Osteoblast (primary cell): Measurements from ENCODE around the gene CDK4. TPM values are rescaled to one million over a fixed set of nuclear protein-coding genes. Genes with fewer than 3 reads are reported as not detected.
"Not testable (repeated sequence)": the region's sequence is repeated elsewhere in the genome, so short reads cannot be mapped to it uniquely, and the experiment has no call there.

Experiments
- DNase-seq: peaks from one replicate; pipeline ENCODE4 v3.0.0; 2011; ENCODE audit warnings: low spot score, mixed read lengths; ENCODE audit not compliant: insufficient read length; ENCODE audit errors: missing footprints
- H2AFZ ChIP-seq: 2 replicates; pipeline ENCODE4 v1.6.0; 2011; ENCODE audit warnings: mild to moderate bottlenecking, low read length
- H3K27ac ChIP-seq: 2 replicates; pipeline ENCODE4 v1.5.1; 2011; ENCODE audit warnings: mild to moderate bottlenecking, low read depth, low read length, moderate library complexity
- H3K27me3 ChIP-seq: 2 replicates; pipeline ENCODE4 v1.6.0; 2012; ENCODE audit warnings: mild to moderate bottlenecking, control low read depth, inconsistent platforms, low read length, moderate library complexity; ENCODE audit not compliant: insufficient read depth
- H3K36me3 ChIP-seq: 2 replicates; pipeline ENCODE4 v1.5.1; 2011; ENCODE audit warnings: mild to moderate bottlenecking, low read length, control low read depth, moderate library complexity; ENCODE audit not compliant: insufficient read depth
- H3K4me1 ChIP-seq: 2 replicates; pipeline ENCODE4 v1.5.1; 2011; ENCODE audit warnings: mild to moderate bottlenecking, low read length, control low read depth, moderate library complexity; ENCODE audit not compliant: insufficient read depth
- H3K4me2 ChIP-seq: 2 replicates; pipeline ENCODE4 v1.6.0; 2011; ENCODE audit warnings: mild to moderate bottlenecking, low read length; ENCODE audit not compliant: insufficient read depth
- H3K4me3 ChIP-seq: fragments of 200-600 bp; sonication (generic); 3 replicates; pipeline ENCODE4 v1.5.1; 2012; ENCODE audit warnings: mild to moderate bottlenecking, low read length, inconsistent platforms; ENCODE audit not compliant: insufficient read depth
- H3K79me2 ChIP-seq: 2 replicates; pipeline ENCODE4 v1.6.0; 2012; ENCODE audit warnings: mild to moderate bottlenecking, low read length, control low read depth, inconsistent platforms; ENCODE audit not compliant: insufficient read depth
- H3K9me3 ChIP-seq: 2 replicates; pipeline ENCODE4 v1.5.1; 2011; ENCODE audit warnings: low read depth, low read length, control low read depth
- H4K20me1 ChIP-seq: 2 replicates; pipeline ENCODE4 v1.6.0; 2012; ENCODE audit warnings: mild to moderate bottlenecking, low read length, control low read depth; ENCODE audit not compliant: insufficient read depth
- total RNA-seq: library from RNA; depleted of rRNA; stranded (reverse); fragments of >200 nt; gene quantifications from 2 replicates; pipeline ENCODE4 v1.2.3, GENCODE V29; 2012
- TF ChIP-seq, protein P1 (sequence below): IDR thresholded peaks from 2 replicates; pipeline ENCODE4 v1.5.1; 2011; ENCODE audit warnings: mild to moderate bottlenecking, low read depth, low read length, moderate library complexity; ENCODE audit errors: extremely low read depth

The CDK4 gene
- total RNA-seq, 1 donor, result 293 TPM

DNA sequence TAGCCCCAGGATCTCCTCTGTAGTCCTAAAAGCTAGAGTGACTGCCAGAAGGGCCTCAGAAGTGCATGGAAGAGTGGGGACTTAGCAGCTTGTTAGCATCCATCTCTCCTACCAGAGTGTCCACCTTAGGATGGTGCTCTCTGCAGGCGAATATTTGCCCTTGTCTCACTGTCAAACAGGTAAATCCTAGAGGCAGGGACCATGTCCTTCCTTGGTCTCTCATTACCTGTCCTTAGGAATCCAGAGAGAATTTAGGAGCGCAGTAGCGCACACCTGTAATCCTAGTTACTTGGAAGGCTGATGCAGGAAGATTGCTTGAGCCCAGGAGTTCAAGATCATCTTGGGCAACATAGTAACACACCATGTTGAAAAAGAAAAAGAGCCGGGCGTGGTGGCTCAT lies 35.0 kb downstream of the CDK4 start:
- no peak overlapping the region for H3K27ac ChIP-seq
- H4K20me1 ChIP-seq, result no peaks in the 10 kb centered on the region
- H2AFZ ChIP-seq, result no peak overlapping the region
- H3K27me3 ChIP-seq, result no peaks in the 10 kb centered on the region
- TF ChIP-seq, protein P1, sequence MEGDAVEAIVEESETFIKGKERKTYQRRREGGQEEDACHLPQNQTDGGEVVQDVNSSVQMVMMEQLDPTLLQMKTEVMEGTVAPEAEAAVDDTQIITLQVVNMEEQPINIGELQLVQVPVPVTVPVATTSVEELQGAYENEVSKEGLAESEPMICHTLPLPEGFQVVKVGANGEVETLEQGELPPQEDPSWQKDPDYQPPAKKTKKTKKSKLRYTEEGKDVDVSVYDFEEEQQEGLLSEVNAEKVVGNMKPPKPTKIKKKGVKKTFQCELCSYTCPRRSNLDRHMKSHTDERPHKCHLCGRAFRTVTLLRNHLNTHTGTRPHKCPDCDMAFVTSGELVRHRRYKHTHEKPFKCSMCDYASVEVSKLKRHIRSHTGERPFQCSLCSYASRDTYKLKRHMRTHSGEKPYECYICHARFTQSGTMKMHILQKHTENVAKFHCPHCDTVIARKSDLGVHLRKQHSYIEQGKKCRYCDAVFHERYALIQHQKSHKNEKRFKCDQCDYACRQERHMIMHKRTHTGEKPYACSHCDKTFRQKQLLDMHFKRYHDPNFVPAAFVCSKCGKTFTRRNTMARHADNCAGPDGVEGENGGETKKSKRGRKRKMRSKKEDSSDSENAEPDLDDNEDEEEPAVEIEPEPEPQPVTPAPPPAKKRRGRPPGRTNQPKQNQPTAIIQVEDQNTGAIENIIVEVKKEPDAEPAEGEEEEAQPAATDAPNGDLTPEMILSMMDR, result no peak
- H3K4me1 ChIP-seq, result no peaks in the 10 kb centered on the region
- H3K79me2 ChIP-seq, result no peaks in the 10 kb centered on the region
- no peak overlapping the region for H3K4me3 ChIP-seq
- H3K36me3 ChIP-seq, result peaks cover 36% of the 10 kb centered on the region
- no peaks in the 10 kb centered on the region for H3K9me3 ChIP-seq
- no peak for DNase-seq
- H3K4me2 ChIP-seq, result no peak overlapping the region

DNA sequence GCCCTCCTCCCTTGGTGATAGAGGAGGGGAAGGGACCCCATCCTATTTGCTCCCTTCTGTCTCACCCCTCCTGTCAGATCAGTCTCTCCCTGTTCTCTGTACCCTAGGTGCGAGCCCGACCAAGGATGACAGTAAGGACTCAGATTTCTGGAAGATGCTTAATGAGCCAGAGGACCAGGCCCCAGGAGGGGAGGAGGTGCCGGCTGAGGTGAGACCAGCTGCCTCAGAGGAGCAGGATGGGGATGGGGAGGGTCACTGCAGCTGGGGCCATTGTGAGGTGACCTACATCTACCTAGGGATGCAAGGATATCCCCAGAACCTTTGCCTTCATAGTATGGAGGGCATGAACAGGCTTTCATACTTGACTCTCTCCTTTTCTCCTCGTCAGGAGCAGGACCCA lies 35.8 kb downstream of the CDK4 start:
- H3K27ac ChIP-seq, result no peak overlapping the region
- TF ChIP-seq, protein P1, result no peak
- H4K20me1 ChIP-seq, result no peaks in the 10 kb centered on the region
- H3K4me1 ChIP-seq, result no peaks in the 10 kb centered on the region
- no peaks in the 10 kb centered on the region for H3K9me3 ChIP-seq
- no peak overlapping the region for H3K4me3 ChIP-seq
- peaks cover 36% of the 10 kb centered on the region for H3K36me3 ChIP-seq
- H3K79me2 ChIP-seq, result no peaks in the 10 kb centered on the region
- no peak overlapping the region for H2AFZ ChIP-seq
- H3K4me2 ChIP-seq, result no peak overlapping the region
- no peaks in the 10 kb centered on the region for H3K27me3 ChIP-seq
- peak; percentile 23 for DNase-seq

DNA sequence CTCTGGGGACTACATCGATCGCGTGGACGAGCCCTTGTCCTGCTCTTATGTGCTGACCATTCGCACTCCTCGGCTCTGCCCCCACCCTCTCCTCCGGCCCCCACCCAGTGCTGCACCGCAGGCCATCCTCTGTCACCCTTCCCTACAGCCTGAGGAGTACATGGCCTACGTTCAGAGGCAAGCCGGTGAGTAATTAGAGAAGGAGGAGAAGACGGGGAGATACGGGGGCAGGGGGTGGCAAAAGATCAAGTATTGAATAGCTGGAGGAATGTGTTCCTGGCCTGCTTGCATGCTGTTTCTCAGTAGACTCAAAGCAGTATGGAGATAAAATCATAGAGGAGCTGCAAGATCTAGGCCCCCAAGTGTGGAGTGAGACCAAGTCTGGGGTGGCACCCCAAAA lies 36.3 kb downstream of the CDK4 start:
- Histone ChIP-seq H3K4me3 (no peak overlapping the region), H3K4me1 (no peaks in the 10 kb centered on the region), H3K9me3 (no peaks in the 10 kb centered on the region), H3K79me2 (no peaks in the 10 kb centered on the region), H2AFZ (no peak overlapping the region), H3K27ac (no peak overlapping the region), H3K27me3 (no peaks in the 10 kb centered on the region), H4K20me1 (no peaks in the 10 kb centered on the region), H3K4me2 (no peak overlapping the region), H3K36me3 (peaks cover 36% of the 10 kb centered on the region)
- DNase-seq, result no peak
- TF ChIP-seq, protein P1, result no peak

DNA sequence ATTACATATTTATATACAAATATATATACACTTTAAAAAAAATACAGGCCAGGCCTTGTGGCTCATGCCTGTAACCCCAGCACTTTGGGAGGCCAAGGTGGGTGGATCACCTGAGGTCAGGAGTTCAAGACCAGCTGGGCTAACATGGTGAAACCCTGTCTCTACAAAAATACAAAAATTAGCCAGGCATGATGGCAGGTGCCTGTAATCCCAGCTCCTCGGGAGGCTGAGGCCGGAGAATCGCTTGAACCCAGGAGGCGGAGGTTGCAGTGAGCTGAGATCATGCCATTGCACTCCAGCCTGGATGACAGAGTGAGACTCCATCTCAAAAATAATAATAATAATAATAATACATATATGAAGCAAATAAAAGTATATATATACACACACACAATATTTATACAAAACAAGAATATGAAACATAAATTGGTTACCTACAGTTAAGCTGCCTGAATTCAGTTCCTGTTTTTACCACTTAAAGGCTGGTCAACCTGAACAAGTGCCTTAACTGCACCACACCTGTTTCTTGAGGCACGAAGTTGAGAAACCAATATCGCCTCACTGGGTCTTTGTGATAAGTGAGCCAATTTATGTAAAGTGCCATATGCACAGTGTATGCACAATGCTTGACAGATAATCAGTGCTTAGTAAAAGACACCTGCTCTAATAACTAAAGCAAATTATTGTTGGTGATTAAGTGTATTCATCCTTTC lies 36.9 kb downstream of the CDK4 start:
- DNase-seq, H3K27ac ChIP-seq: not testable (repeated sequence)
- H3K36me3 ChIP-seq, result peaks cover 33% of the 10 kb centered on the region

More for the DNA sequence above, 36.9 kb downstream of the CDK4 start:
- H3K4me2 ChIP-seq, H3K4me3 ChIP-seq, H4K20me1 ChIP-seq, H3K79me2 ChIP-seq, H3K9me3 ChIP-seq, H3K27me3 ChIP-seq, H2AFZ ChIP-seq, H3K4me1 ChIP-seq: not testable (repeated sequence)
